GM19463 (cell line): Measurements from ENCODE around the gene MAP1B.

Experiments used
- ATAC-seq: cut with Tn5 transposase; IDR thresholded peaks from one replicate; pipeline ENCODE4 v1.9.1; 2021; ENCODE audit warnings: mild to moderate bottlenecking, moderate library complexity; ENCODE audit not compliant: unreplicated experiment

MAP1B gene

DNA sequence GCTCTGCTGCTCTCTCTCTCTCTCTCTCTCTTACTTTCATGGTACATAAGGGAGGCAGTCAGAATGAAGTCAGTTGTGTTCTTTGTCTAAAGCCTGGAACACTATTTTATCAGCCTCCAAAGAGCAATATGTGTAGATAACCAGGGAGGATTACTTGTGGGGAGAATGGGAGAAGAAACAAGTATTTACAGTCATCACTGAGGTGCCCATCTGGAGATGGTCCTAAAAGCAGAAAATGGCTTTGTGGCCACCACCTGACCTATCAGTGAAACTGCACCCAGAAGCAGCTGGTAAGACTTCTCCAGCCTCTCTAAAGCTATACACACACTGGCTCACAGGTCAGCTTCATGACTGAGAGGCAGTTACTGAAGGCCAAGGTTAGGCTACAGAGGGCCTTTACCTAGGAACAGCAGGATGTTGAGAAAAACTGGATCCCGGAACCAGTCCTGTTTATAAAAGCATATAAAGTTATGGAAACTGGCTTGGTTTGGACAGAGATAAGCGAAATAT lies 137.6 kb downstream of the MAP1B start:
- peak; percentile 96 for ATAC-seq

DNA sequence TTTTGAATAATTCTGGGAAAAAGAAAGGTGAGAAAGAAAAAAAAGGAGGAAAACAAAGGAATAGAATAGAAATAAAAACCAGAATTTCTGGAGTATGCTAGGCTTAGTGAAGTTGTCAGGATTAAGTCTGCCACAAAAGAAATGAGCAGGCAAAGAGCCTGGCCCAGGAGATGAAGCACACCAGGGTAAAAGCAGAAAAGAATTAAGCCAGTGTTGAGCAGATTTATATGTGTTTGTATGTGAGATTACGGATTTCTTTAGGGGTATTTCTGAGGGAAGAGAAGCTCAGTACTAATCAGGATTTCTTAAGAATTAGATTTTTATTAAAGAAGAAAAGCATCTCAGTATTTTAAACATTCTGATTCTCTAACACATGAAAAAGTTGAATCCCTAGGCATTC lies 138.3 kb downstream of the MAP1B start:
- ATAC-seq = no peak

DNA sequence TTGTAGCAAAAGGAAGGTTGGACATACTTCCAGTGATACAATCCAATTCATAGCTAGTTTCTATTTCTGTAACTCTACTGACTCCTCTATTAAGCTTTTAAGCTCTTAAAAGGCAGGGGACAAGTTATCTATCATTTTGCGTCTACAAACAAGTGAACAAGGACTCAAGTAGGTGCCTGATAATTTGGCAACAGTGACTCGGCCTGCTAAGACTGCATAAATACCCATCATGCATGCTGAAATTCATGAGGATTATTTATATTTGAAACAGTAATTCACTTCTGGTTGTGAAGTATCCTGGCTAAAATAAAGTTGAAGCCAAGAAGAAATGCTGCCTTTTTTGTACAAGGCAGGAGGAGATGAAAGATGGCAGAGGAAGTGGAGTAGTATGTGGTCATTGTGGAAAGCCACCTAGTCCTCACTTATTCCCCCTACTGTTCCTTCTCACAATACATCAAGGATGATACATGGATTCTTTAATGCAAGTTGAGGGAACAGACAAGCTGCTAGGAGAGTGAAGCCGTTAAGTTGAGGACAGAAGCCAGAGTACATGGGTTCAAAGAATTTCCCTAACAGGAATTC lies 138.8 kb downstream of the MAP1B start:
- no peak for ATAC-seq

DNA sequence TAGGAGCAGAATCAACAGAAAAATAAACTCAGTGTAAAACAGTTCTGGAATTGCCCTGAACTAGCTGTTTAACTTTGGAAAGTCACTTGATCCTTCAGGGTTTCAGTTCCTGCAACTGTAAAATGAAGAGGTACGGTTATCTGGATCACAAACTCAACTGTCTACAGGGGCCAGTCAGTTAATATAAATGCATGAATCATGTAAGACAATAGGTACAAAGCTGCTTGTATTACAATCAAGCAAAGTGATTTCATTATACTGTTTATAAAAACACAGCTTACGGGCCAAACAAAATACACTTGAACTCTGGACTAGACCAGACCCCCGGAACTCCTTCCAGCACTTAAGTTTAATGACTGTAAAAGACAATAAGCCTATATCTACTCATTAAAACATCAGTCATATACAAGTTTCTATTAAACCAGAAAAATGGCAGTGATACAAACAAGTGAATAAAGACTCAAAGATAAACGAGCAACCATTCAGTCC lies 139.7 kb downstream of the MAP1B start:
- no peak for ATAC-seq

DNA sequence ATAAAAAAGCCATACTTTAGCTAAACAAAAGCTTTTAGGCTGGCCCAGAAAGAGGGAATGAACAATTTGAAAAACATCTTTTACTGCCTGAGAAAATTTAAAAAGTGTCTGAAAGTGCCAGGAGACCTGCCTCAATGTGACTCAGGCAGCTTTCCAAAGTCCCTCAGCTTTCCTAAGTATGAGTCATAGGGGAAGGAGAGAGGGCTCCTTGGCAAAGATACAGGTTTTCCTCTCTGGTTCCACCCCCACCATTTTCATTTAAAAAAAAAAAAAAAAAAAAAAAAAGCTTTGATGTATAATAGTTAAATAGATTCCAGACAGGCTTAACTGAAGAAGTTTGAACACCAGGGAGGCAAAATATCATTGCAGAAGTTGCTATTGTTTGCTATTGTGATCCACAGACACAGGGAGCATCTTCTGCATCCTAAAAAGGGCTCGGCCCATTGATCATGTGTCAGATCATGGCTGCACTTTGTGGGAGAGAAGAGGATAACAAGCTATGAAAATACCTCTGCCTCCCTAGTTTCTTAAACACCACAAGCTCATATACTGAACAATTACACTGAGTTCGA lies 141.2 kb downstream of the MAP1B start:
- ATAC-seq = no peak

DNA sequence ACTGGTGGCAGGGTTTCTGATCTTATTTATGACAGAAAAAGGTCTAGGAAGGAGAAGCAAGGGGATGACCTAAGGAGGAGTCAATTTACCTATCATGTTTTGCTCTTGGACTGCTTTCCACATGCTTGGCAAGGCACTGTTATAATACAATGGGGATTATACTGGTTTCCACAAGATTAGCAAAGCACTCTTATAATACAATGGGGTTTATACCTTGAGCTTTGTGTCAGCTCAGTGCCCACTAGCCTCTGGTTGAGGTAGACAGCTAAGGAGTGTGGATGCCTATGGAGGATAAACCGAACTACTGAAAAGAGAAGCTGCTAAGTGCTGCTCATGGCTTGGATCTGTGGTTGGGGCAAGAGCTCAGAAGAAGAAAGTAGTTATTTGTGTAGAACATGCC lies 144.1 kb downstream of the MAP1B start:
- no peak for ATAC-seq

DNA sequence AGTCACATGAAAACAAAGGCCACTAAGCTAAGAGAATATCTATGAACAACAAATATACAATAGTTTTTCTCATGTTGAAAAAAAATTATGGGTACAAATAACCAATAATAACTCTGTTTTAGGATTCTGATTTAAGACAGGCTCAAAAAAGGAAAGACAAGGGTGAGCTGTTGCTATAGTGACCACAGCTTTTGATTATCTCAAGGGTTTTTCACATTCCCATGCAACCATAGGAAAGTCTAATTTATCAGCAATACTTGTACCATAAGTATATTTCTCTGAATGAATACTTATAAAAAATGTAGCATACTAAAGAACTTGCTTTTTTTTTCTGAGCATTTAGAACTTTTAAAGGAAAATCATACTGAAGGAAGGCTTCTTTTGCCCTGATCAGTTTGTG lies 144.7 kb downstream of the MAP1B start:
- ATAC-seq = no peak

DNA sequence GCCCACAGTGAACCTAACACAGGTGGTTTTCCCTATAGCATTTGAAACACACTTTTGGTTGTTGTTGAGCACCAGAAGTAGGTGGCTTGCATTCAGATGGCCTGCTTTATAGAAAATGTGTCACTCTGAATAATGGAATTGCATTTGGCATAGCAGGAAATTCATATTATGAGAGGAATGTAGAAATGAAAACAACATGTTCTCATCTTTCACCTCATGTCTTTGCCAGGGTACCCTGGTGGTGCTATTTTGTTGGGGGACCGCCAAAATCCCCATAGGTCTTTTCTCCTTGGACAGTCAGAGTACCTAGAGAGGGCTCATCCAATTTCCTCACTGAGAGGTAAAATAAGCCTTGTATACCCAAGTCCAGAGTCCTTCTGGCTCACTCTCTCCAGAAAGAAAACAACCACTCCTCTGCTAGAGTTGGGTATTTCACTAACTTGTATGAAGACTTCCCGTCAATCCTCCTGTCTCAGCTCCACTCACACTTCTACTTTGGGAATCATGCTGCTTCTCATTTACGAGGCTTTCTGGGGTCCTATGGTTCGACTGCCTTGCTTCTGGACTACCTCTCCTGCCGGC lies 145.4 kb downstream of the MAP1B start:
- no peak for ATAC-seq

DNA sequence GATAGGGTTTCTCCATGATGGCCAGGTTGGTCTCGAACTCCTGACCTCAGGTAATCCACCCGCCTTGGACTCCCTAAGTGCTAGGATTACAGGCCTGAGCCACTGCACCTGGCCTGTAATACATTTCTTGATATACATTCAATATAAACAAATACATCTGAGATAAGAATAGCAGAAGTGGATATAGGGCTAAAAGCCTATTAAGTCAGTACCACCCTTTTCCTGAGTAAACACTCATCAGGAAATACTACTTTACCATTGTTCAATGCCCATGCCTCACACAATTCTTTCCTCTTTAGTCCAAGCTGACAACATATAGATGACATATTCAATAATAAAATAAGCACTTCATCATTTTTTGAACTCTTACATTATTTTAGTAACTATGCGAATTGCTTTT lies 148.0 kb downstream of the MAP1B start:
- no peak for ATAC-seq

DNA sequence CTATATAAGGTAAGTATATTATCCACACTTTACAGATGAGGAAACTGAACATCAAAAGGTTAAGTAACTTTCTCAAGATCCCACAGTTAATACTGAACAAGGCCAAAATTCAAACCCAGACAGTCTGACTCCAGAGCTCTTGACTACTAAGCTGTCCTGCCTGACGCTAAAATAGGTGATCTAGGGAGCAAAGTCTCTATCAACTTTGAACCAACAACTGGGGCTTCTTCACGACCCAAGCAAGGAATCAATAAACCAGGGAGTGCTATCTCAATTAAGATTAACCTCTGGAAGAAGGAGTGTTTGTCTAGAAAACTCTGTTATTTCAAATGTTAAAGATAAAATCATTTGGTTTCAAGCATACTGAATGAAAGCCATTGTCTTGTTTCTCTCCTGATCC lies 148.4 kb downstream of the MAP1B start:
- no peak for ATAC-seq

DNA sequence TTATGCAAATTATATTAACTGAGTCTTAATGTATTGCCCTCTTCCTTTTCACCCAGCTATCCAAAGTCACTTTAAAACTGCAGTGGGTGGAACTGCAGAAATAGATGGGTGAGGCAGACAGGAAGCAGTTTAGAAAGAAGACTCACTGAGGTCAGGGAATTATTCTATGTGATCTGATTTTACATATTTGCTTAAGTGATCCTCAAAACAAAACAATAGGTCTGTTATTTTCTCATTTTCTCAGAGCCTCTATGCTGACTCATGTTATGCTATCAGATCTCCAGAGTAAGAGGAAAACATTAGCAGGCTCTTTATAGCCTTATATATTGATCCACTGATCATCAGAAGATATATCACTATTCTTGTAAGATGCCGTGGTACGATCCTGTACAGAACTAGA lies 149.3 kb downstream of the MAP1B start:
- no peak for ATAC-seq
